HCT116 (cell line): ENCODE results near the gene HOXB2. TPM values are rescaled to one million over a fixed set of nuclear protein-coding genes. Genes with fewer than 3 reads are reported as not detected.

Experiments
- ATAC-seq: fragments of 200-7000 bp; cut with Tn5 transposase; 2 replicates; pipeline ENCODE4 v1.9.1; 2020; ENCODE audit warnings: mild to moderate bottlenecking, moderate library complexity
- BruUV-seq: library from RNA; stranded (reverse); fragments of 400-500 nt; replicated peaks from 2 replicates; lab custom pipeline; 2021; lab: Mats Ljungman, UMichigan
- CTCF ChIA-PET: fragments of 300-600 bp; sonication (Branson Sonifier 250); formaldehyde crosslinking; loops from one replicate; lab custom pipeline; 2021; ENCODE audit warnings: antibody characterized with exemption; lab: Charles Lee
- POLR2A ChIA-PET: fragments of 300-600, 350-600 bp; sonication (Branson Sonifier 250); formaldehyde crosslinking; loops from one replicate; lab custom pipeline; 2021; ENCODE audit warnings: antibody characterized with exemption; lab: Charles Lee
- RAD21 ChIA-PET, 2 experiments: fragments of 300-600 bp; sonication (Branson Sonifier 250); formaldehyde crosslinking; loops; one replicate each; lab custom pipeline; 2023; ENCODE audit warnings: low total read pairs in 2 of 2; ENCODE audit not compliant: uncharacterized antibody in 2 of 2, unreplicated experiment in 2 of 2, low non-redundant PET in 1 of 2; lab: Charles Lee
- DNase-seq: peaks from one replicate; pipeline ENCODE4 v3.0.0-alpha.2; 2010; ENCODE audit warnings: low read depth, low spot score
- H2AFZ ChIP-seq: fragments of 200-600 bp; shearing (Covaris generic), sonication (generic); 2 replicates; pipeline ENCODE4 v1.6.1; 2017; ENCODE audit warnings: low read depth, mixed run types, mixed read lengths, antibody characterized with exemption, low read length; ENCODE audit not compliant: poor library complexity, severe bottlenecking
- H3K27ac ChIP-seq: 2 replicates; pipeline ENCODE4 v1.5.1; 2012; ENCODE audit warnings: low read depth, low read length
- H3K27me3 ChIP-seq: fragments of 200-600 bp; sonication (generic); 2 replicates; pipeline ENCODE4 v1.6.1; 2016; ENCODE audit warnings: mixed run types, low read length, mixed read lengths; ENCODE audit not compliant: insufficient read depth
- H3K36me3 ChIP-seq, 2 experiments: fragments of 200-500 bp in 1 of 2; fragments of 200-600 bp in 1 of 2; sonication (Bioruptor generic) in 1 of 2; sonication (generic) in 1 of 2; 2 replicates each; pipeline versions ENCODE4 v1.5.1 to v1.6.1; 2014 to 2016; ENCODE audit warnings: low read length in 2 of 2, inconsistent platforms in 1 of 2, mixed read lengths in 1 of 2, mixed run types in 1 of 2; ENCODE audit not compliant: insufficient read depth in 2 of 2, control insufficient read depth in 1 of 2
- H3K4me1 ChIP-seq, 2 experiments: fragments of 200-600 bp in 1 of 2; sonication (generic) in 1 of 2; 2 replicates each; pipeline versions ENCODE4 v1.5.1 to v1.6.1; 2012 to 2017; ENCODE audit warnings: low read length in 2 of 2, inconsistent platforms in 1 of 2, mild to moderate bottlenecking in 1 of 2, mixed read lengths in 1 of 2, mixed run types in 1 of 2, moderate library complexity in 1 of 2; ENCODE audit not compliant: insufficient read depth in 2 of 2, control insufficient read depth in 1 of 2
- H3K4me2 ChIP-seq: fragments of 200-600 bp; sonication (generic); 2 replicates; pipeline ENCODE4 v1.6.1; 2017; ENCODE audit warnings: mixed run types, low read length, mixed read lengths
- H3K4me3 ChIP-seq, 2 experiments: fragments of 200-600 bp in 1 of 2; sonication (generic) in 1 of 2; replicated peaks in 1 of 2; 2 replicates each; pipeline ENCODE4 v1.5.1; 2011 to 2016; ENCODE audit warnings: low read length in 2 of 2, control low read depth in 1 of 2, low read depth in 1 of 2, mild to moderate bottlenecking in 1 of 2, mixed read lengths in 1 of 2, mixed run types in 1 of 2
- H3K79me2 ChIP-seq: fragments of 200-600 bp; sonication (generic); 2 replicates; pipeline ENCODE4 v1.6.1; 2017; ENCODE audit warnings: mild to moderate bottlenecking, mixed run types, low read length, moderate library complexity, mixed read lengths; ENCODE audit not compliant: insufficient read depth
- H3K9ac ChIP-seq: fragments of 200-600 bp; sonication (generic); 2 replicates; pipeline ENCODE4 v1.6.1; 2016; ENCODE audit warnings: low read length, mixed read lengths
- H3K9me2 ChIP-seq: fragments of 200-600 bp; sonication (generic), shearing (Covaris generic); 2 replicates; pipeline ENCODE4 v1.6.1; 2017; ENCODE audit warnings: mixed run types, mild to moderate bottlenecking, moderate library complexity; ENCODE audit not compliant: insufficient read depth
- H3K9me3 ChIP-seq, 2 experiments: fragments of 200-500 bp in 1 of 2; fragments of 200-600 bp in 1 of 2; sonication (Bioruptor generic) in 1 of 2; sonication (generic) in 1 of 2; 2 replicates each; pipeline ENCODE4 v1.6.1; 2014 to 2017; ENCODE audit warnings: low read length in 2 of 2, mixed read lengths in 2 of 2, inconsistent platforms in 1 of 2, low read depth in 1 of 2, mild to moderate bottlenecking in 1 of 2, mixed run types in 1 of 2, moderate library complexity in 1 of 2; ENCODE audit not compliant: control insufficient read depth in 1 of 2, insufficient read depth in 1 of 2
- H4K20me1 ChIP-seq: fragments of 200-600 bp; sonication (generic), shearing (Covaris generic); 2 replicates; pipeline ENCODE4 v1.6.1; 2017; ENCODE audit warnings: mixed run types, mild to moderate bottlenecking, moderate library complexity; ENCODE audit not compliant: insufficient read depth
- CBX3 ChIP-seq: IDR thresholded peaks from 2 replicates; pipeline ENCODE4 v1.6.1; 2012; ENCODE audit warnings: low read depth
- EGR1 ChIP-seq: IDR thresholded peaks from 2 replicates; pipeline ENCODE4 v1.6.1; 2012; ENCODE audit warnings: low read depth
- EZH2 ChIP-seq: fragments of 200-600 bp; sonication (generic); IDR thresholded peaks from 2 replicates; pipeline ENCODE4 v1.6.1; 2017; ENCODE audit warnings: antibody characterized with exemption, mixed run types
- FOSL1 ChIP-seq: IDR thresholded peaks from 2 replicates; pipeline ENCODE4 v1.6.1; 2012; ENCODE audit warnings: low read depth
- POLR2A ChIP-seq: IDR thresholded peaks from 2 replicates; pipeline ENCODE4 v1.7.0; 2011; ENCODE audit warnings: borderline replicate concordance; ENCODE audit not compliant: insufficient read depth, insufficient read length; ENCODE audit errors: extremely low read depth
- POLR2AphosphoS5 ChIP-seq: IDR thresholded peaks from 2 replicates; pipeline ENCODE4 v1.6.1; 2011; ENCODE audit warnings: mild to moderate bottlenecking, low read depth, low read length, moderate library complexity
- SIN3A ChIP-seq: IDR thresholded peaks from 2 replicates; pipeline ENCODE4 v1.6.1; 2012; ENCODE audit warnings: low read depth
- SP1 ChIP-seq: IDR thresholded peaks from 2 replicates; pipeline ENCODE4 v1.6.1; 2012; ENCODE audit warnings: low read depth
- YY1 ChIP-seq: IDR thresholded peaks from 2 replicates; pipeline ENCODE4 v1.6.1; 2011; ENCODE audit warnings: low read length, low read depth, moderate library complexity, mild to moderate bottlenecking; ENCODE audit not compliant: insufficient replicate concordance; ENCODE audit errors: extremely low read depth
- ZFX ChIP-seq: fragments of 450-650 bp; IDR thresholded peaks from 2 replicates; pipeline ENCODE4 v1.6.1; 2017
- intact Hi-C: fragments of 100-400 bp; cut with micrococcal nuclease; formaldehyde crosslinking; loops from 2 replicates; pipeline ENCODE4 v1.10.0; 2022
- total RNA-seq: library from RNA; stranded (reverse); gene quantifications from one replicate; pipeline ENCODE4 v1.2.1, GENCODE V29; 2021; ENCODE audit not compliant: unreplicated experiment
- TF ChIP-seq, protein P1 (sequence below): IDR thresholded peaks from 2 replicates; pipeline ENCODE4 v1.6.1; 2012; ENCODE audit warnings: low read depth
- TF ChIP-seq, protein P2 (sequence below): IDR thresholded peaks from 2 replicates; pipeline ENCODE4 v1.6.1; 2011; ENCODE audit warnings: mild to moderate bottlenecking, low read length, moderate library complexity; ENCODE audit not compliant: insufficient replicate concordance; ENCODE audit errors: extremely low read depth

Gene HOXB2
- total RNA-seq, 1 experiment from 2014 or later = 2.0 TPM

DNA sequence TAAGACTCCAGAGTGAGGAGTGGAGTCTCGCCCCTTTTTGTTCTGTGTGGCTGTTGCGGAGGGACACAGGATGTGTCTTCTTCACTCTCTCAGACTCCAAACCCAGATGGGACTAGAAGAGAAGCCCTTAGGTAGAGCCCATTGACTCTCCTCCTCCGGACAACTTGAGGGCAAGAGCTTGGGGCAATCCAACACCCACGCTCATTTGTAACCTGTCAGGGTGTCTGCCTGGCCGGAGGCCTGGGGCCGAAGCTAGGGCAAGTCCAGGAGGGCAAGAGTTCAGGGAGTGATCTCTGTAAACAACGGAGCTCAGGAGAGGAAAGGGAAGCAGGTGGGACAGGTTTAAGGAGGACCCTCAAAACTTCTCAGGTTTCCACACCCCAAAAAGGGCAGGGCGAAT lies 12.6 kb downstream of the HOXB2 start:
- ChIA-PET POLR2A (no interaction called here), RAD21 (no interaction called here), CTCF (no interaction called here)
- TF ChIP-seq EGR1 (no peak), ZFX (no peak), POLR2A (no peak), YY1 (no peak), CBX3 (no peak), EZH2 (no peak), SP1 (no peak), SIN3A (no peak), FOSL1 (no peak), POLR2AphosphoS5 (no peak)
- TF ChIP-seq, protein P1, sequence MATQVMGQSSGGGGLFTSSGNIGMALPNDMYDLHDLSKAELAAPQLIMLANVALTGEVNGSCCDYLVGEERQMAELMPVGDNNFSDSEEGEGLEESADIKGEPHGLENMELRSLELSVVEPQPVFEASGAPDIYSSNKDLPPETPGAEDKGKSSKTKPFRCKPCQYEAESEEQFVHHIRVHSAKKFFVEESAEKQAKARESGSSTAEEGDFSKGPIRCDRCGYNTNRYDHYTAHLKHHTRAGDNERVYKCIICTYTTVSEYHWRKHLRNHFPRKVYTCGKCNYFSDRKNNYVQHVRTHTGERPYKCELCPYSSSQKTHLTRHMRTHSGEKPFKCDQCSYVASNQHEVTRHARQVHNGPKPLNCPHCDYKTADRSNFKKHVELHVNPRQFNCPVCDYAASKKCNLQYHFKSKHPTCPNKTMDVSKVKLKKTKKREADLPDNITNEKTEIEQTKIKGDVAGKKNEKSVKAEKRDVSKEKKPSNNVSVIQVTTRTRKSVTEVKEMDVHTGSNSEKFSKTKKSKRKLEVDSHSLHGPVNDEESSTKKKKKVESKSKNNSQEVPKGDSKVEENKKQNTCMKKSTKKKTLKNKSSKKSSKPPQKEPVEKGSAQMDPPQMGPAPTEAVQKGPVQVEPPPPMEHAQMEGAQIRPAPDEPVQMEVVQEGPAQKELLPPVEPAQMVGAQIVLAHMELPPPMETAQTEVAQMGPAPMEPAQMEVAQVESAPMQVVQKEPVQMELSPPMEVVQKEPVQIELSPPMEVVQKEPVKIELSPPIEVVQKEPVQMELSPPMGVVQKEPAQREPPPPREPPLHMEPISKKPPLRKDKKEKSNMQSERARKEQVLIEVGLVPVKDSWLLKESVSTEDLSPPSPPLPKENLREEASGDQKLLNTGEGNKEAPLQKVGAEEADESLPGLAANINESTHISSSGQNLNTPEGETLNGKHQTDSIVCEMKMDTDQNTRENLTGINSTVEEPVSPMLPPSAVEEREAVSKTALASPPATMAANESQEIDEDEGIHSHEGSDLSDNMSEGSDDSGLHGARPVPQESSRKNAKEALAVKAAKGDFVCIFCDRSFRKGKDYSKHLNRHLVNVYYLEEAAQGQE = no peak
- TF ChIP-seq, protein P2, sequence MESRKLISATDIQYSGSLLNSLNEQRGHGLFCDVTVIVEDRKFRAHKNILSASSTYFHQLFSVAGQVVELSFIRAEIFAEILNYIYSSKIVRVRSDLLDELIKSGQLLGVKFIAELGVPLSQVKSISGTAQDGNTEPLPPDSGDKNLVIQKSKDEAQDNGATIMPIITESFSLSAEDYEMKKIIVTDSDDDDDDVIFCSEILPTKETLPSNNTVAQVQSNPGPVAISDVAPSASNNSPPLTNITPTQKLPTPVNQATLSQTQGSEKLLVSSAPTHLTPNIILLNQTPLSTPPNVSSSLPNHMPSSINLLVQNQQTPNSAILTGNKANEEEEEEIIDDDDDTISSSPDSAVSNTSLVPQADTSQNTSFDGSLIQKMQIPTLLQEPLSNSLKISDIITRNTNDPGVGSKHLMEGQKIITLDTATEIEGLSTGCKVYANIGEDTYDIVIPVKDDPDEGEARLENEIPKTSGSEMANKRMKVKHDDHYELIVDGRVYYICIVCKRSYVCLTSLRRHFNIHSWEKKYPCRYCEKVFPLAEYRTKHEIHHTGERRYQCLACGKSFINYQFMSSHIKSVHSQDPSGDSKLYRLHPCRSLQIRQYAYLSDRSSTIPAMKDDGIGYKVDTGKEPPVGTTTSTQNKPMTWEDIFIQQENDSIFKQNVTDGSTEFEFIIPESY = no peak
- ATAC-seq (no peak), DNase-seq (no peak)
- Histone ChIP-seq H3K9ac (no peak overlapping the region), H3K9me3 (no peaks in the 10 kb centered on the region), H3K4me3 (no peak overlapping the region), H3K27ac (no peak overlapping the region), H2AFZ (no peak overlapping the region), H3K36me3 (no peaks in the 10 kb centered on the region), H3K4me1 (peaks cover 9 to 18% of the 10 kb centered on the region in 2 experiments), H3K4me2 (no peak overlapping the region), H3K79me2 (no peaks in the 10 kb centered on the region), H3K9me2 (no peaks in the 10 kb centered on the region), H3K27me3 (no peaks in the 10 kb centered on the region), H4K20me1 (no peaks in the 10 kb centered on the region)
- BruUV-seq = no TSS peak
- intact Hi-C loops = no loop called here
